Measurements from ENCODE around the gene IKBKE. TPM values are rescaled to one million over a fixed set of nuclear protein-coding genes. Genes with fewer than 3 reads are reported as not detected.

Gene IKBKE
- polyA plus RNA-seq, 2 of the 4 experiments (the other 2 are of a cell fraction): 6.3 to 6.4 TPM

GRCh38 chr1:206502812-206503211 is 32.5 kb downstream of the IKBKE start (continued):
- TF ChIP-seq REST (IDR thresholded peaks at IDR 0.05) (no peak), EP300 (IDR thresholded peaks at IDR 0.05) (no peak)

- Histone ChIP-seq H3K27ac (peak overlapping the region in 1 of 2 experiments; percentile 20; a peak in 1 of 6 replicates), H3K9me3 (no peaks in the 10 kb centered on the region), H3K4me2 (peak overlapping the region; percentile 47), H3K4me3 (no peak overlapping the region), H3K4me1 (peaks cover 28% of the 10 kb centered on the region)
- CTCF ChIA-PET: interaction anchor here (1.1 to 10.1 kb wide), 8 partner anchors 9 to 478 kb away, joined by 3 to 121 read pairs (median 7); no protein-coding TSS in a partner anchor
- 39% methylated on average over 8 of the region's 8 CpGs for WGBS (ENCODE audit: missing lambda C conversion rate)
- TF ChIP-seq RNF2 (IDR thresholded peaks at IDR 0.05; ENCODE audit: borderline replicate concordance, low read depth): no peak
- no peak for TF ChIP-seq JUN (IDR thresholded peaks at IDR 0.05)
- no peak for TF ChIP-seq BHLHE40 (IDR thresholded peaks at IDR 0.05; ENCODE audit: low read depth, low read length)
- no peak for TF ChIP-seq ELK1 (IDR thresholded peaks at IDR 0.05; ENCODE audit: low read depth, low read length)
- TF ChIP-seq NFE2L2 (conservative IDR thresholded peaks at IDR 0.05; ENCODE audit: low read length): 0 out of 2 replicates have a peak, but pooled peaks have one; percentile 12
- DNase-seq (ENCODE audit: low read depth in 1 of 2, low spot score in 1 of 2) (peak in 1 of 2 experiments; percentile 29), FAIRE-seq (no peak), ATAC-seq (peak in 1 of 2 experiments; percentile 19; a peak in 3 of 6 replicates)
- POLR2A ChIA-PET: no interaction called here
Observed at GRCh38 chr1:206503591-206504362, 33.5 kb downstream of the IKBKE start.

- TF ChIP-seq HEYL (CRISPR knock-in tag; IDR thresholded peaks at IDR 0.05) (no peak), PBX3 (IDR thresholded peaks at IDR 0.05) (no peak), ELK1 (IDR thresholded peaks at IDR 0.05; ENCODE audit: low read depth, low read length) (no peak), POLR2A (IDR thresholded peaks at IDR 0.05; ENCODE audit: low read length) (no peak)
- Histone ChIP-seq H3K4me2 (peak overlapping the region; percentile 47; the same call in 2 of the 3 replicates), H3K4me3 (no peak overlapping the region), H3K9me3 (no peaks in the 10 kb centered on the region), H3K27ac (no peak overlapping the region; a peak in 2 of 6 replicates), H3K4me1 (peaks cover 26% of the 10 kb centered on the region)
- DNase-seq (ENCODE audit: low read depth in 1 of 2, low spot score in 1 of 2): no peak
- 38% methylated on average over 3 of the region's 3 CpGs for WGBS (ENCODE audit: missing lambda C conversion rate)
- ChIA-PET CTCF (interaction anchor here (1.3 to 10.1 kb wide), 6 partner anchors 9 to 478 kb away, joined by 3 to 121 read pairs (median 7); no protein-coding TSS in a partner anchor), POLR2A (no interaction called here)
- no peak for FAIRE-seq
- no peak for ATAC-seq
Observed at GRCh38 chr1:206504363-206504713, 34.1 kb downstream of the IKBKE start.
